Hematopoietic multipotent progenitor cell treated with erythropoietin and hydrocortisone succinate and interleukin-3 and kit ligand, for 15 days (in vitro differentiated cells): Measurements from ENCODE around the gene GARIN5A.

Experiments
- DNase-seq: peaks from one replicate; pipeline ENCODE4 v3.0.0-alpha.2; 2015; ENCODE audit warnings: low spot score

GARIN5A gene

GRCh38 chr19:50476224-50476906 is at the start of gene GARIN5A, which contains the start of gene EMC10:
TSS of gene GARIN5A (minus strand) at chr19:50476848. CDS start at chr19:50476388, 460 bp downstream.
TSS of gene EMC10 (plus strand) at chr19:50476507. CDS start at chr19:50476545, 38 bp downstream.
- peak; percentile 78 for DNase-seq

GRCh38 chr19:50522881-50523280 is 46.2 kb upstream of the GARIN5A start:
- no peak for DNase-seq

- DNase-seq = no peak
Measured at GRCh38 chr19:50520822-50521465, 44.3 kb upstream of the GARIN5A start.

- no peak for DNase-seq
Measured at GRCh38 chr19:50519006-50519575, 42.4 kb upstream of the GARIN5A start.

GRCh38 chr19:50518091-50519005 is 41.7 kb upstream of the GARIN5A start:
- DNase-seq = no peak

GRCh38 chr19:50517704-50518075 is 41.0 kb upstream of the GARIN5A start:
- DNase-seq = no peak

- DNase-seq = no peak
Measured at GRCh38 chr19:50516964-50517703, 40.5 kb upstream of the GARIN5A start.

- DNase-seq = no peak
Measured at GRCh38 chr19:50516456-50516855, 39.8 kb upstream of the GARIN5A start.

GRCh38 chr19:50515168-50515561 is 38.5 kb upstream of the GARIN5A start:
- DNase-seq = no peak

GRCh38 chr19:50514346-50515167 is 37.9 kb upstream of the GARIN5A start:
- DNase-seq = no peak

GRCh38 chr19:50513746-50514345 is 37.2 kb upstream of the GARIN5A start, which contains the start of gene ASPDH:
TSS of gene ASPDH (minus strand) at chr19:50513913. CDS start at chr19:50513823, 90 bp downstream.
- no peak for DNase-seq

GRCh38 chr19:50512999-50513745 is 36.5 kb upstream of the GARIN5A start:
- no peak for DNase-seq

- DNase-seq = no peak
Measured at GRCh38 chr19:50512112-50512998, 35.7 kb upstream of the GARIN5A start.

- peak; percentile 98 for DNase-seq
Measured at GRCh38 chr19:50511069-50511822, 34.6 kb upstream of the GARIN5A start, which contains the start of gene JOSD2. TSS of gene JOSD2 (minus strand) at chr19:50511191. CDS start at chr19:50510431, 760 bp downstream.

- DNase-seq = no peak
Measured at GRCh38 chr19:50510700-50511068, 34.0 kb upstream of the GARIN5A start.

GRCh38 chr19:50510121-50510670 is 33.5 kb upstream of the GARIN5A start:
- DNase-seq = no peak

GRCh38 chr19:50509366-50509765 is 32.7 kb upstream of the GARIN5A start:
- DNase-seq = peak; percentile 6
